GM18858 (cell line): ENCODE data around the gene GJC1.

ENCODE experiments used
- ATAC-seq: cut with Tn5 transposase; IDR thresholded peaks from one replicate; pipeline ENCODE4 v1.9.1; 2021; ENCODE audit not compliant: unreplicated experiment

GJC1 gene

DNA sequence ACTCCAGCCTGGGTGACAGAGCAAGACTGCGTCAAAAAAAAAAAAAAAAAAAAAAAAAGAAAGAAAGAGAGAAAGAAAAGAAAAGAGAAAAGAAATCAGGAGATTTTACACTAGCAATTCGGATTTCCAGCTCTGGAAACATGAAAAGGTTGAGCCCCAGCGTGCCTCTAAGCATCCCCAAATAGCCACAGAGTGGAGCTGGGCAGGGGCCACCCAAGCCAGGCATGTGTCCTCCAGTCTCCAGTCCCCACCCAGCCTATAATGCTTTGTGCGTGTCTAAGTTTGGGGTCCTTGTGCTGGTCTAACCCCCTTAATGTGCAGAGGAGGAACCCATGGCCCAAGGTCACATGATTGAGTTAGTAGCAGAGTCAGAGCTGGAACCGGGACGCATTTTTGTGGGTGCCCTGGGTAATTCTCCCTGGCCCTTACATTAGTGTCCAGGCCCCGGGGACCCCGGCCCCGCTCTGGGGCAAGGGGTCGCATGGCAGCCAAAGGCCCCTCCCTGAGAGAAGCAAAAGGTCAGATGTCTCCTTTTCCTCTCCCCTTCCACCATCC, 51.4 kb downstream of the GJC1 start:
- ATAC-seq: no peak

- ATAC-seq: no peak
Observed at GRCh38 chr17:44777394-44778348, 52.4 kb downstream of the GJC1 start.

GRCh38 chr17:44776628-44777393, 53.3 kb downstream of the GJC1 start:
- no peak for ATAC-seq

DNA sequence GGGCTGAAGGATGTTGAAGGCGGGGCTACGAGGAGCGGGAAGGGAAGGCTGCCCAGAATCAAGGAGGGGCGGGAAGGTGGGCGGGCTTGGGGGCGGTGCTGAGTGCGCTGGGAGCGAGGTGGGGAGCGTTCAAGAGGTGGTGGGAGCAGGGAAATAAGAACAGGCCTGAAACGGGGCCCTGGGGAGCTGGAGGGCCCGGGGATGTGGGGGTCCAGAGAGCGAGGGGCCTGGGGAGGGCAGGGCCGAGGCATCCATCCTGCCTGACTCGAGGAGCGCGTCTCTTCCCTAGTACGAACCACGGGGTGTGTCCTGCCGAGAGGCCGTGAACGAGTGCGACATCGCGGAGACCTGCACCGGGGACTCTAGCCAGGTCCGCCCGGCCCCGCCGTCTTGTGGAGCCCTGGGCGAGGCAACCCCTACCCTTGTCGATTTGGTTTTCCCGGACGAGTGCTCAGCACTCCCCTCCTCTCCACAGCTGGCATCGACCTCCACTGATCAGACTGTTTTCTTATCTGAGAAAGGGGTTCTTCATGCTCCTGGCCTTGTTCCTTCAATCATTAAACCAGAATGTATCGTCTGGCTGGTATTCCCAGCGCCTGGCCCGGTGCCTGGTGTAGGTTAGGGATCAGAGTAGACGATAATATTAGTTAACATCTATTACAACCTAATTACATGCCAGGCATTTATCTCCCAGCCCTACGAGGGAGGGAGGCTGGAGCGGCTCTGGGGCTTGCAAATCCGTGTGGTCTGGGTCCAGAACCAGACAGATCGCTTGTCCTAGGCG, 54.1 kb downstream of the GJC1 start:
- ATAC-seq: no peak

DNA sequence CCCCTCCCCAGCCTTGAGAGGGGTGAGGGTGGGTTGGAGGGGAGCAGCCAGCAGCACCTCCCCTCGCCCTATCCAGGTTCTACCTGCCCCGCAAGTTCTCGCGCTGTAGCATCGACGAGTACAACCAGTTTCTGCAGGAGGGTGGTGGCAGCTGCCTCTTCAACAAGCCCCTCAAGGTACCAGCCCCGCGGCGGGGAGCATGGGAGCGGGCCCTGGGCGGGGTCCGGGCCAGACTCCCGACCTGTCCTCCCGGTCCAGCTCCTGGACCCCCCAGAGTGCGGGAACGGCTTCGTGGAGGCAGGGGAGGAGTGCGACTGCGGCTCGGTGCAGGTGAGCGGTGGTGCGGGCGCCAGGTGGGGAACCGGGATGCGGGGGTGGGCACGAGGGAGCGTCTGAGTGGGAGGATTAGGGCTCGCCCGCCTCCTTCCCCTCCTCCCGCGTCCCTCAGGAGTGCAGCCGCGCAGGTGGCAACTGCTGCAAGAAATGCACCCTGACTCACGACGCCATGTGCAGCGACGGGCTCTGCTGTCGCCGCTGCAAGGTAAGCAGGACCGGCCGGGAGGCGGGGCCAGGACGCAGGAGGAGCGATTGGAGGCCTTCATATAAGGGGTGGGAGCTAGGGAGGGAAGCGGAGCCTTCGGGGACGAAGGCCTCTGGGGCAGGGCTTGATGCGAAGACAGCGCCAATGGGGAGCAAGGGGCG, 54.8 kb downstream of the GJC1 start:
- peak; percentile 83 for ATAC-seq

DNA sequence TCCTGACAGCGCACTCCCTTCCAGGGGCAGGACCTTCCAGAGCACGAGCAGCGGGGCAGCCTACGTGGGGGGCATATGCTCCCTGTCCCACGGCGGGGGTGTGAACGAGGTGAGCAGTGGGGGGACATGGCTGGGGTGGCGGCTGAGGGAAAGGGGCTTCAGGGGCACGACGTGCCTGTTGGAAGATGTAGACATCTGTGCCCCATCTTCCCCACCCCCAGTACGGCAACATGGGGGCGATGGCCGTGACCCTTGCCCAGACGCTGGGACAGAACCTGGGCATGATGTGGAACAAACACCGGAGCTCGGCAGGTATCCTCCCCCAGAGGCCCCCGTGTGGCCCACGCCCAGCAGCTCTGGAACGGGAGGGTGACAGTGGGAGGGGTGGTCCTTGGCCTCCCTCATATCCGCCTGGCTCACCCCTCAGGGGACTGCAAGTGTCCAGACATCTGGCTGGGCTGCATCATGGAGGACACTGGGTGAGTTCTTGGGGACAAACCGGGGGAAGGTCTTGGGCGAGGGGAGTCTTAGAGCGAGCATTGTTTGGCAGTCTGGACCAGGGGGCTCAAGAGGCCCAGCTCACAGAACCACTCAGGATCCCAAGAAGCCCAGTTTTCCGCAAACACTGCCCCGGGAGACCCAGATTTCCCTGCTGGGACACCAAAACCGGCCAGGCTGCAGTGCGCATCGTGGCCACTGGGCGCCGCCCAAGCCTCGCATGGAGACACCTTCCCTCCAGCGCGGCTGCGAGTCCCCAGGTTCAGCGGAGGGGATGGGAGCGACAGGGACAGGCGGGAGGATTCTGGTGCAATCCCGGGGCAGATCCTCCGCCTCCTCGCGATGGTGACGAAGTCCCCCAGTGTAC, 55.6 kb downstream of the GJC1 start:
- no peak for ATAC-seq

DNA sequence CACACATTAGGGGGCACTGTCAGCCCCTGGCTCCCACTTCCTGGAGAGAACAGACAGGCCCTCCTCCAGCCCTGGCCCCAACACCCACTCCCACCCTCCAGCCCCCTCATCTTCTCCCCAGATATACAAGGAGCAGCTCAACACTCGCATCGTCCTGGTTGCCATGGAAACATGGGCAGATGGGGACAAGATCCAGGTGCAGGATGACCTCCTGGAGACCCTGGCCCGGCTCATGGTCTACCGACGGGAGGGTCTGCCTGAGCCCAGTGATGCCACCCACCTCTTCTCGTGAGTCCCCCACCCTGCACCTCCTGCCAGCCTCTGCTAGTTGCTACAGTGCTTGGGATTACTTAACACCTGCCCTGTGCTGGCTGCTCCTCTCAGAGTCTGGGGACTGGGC, 56.9 kb downstream of the GJC1 start:
- no peak for ATAC-seq

DNA sequence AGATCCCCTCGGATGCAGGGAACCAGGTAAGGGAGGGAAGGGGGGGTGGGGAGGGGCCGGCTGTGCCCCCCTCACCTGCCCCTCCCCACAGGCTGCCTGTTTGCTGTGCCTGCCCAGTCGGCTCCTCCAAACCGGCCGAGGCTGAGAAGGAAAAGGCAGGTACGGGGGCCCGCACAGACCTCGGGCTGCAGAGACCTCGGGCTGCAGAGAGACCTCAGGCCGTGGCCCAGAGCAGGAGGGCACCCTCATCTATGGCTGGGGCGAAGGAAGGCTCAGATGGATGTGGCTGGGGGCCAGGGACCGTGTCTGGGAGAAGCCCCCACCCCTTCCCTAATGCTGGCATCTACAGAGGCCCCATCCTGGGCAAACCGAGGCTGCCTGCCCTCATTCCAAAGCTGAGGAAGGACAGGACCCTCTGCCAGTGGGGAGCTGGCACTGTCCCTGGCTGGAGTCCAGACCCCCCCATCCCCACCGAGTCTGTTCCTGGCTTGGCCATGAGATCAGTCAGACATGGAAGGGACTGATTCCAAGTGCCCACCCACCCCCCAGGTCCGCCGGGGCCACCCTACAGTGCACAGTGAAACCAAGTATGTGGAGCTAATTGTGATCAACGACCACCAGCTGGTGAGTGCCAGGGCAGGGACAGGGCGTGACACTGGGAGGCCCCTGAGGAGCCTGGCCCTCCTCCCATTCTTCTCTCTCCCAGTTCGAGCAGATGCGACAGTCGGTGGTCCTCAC, 57.6 kb downstream of the GJC1 start:
- ATAC-seq: no peak

GRCh38 chr17:44770166-44770925, 59.7 kb downstream of the GJC1 start:
- no peak for ATAC-seq

- no peak for ATAC-seq
Observed at GRCh38 chr17:44769647-44770084, 60.4 kb downstream of the GJC1 start.

GRCh38 chr17:44769230-44769629, 60.9 kb downstream of the GJC1 start:
- ATAC-seq: no peak

DNA sequence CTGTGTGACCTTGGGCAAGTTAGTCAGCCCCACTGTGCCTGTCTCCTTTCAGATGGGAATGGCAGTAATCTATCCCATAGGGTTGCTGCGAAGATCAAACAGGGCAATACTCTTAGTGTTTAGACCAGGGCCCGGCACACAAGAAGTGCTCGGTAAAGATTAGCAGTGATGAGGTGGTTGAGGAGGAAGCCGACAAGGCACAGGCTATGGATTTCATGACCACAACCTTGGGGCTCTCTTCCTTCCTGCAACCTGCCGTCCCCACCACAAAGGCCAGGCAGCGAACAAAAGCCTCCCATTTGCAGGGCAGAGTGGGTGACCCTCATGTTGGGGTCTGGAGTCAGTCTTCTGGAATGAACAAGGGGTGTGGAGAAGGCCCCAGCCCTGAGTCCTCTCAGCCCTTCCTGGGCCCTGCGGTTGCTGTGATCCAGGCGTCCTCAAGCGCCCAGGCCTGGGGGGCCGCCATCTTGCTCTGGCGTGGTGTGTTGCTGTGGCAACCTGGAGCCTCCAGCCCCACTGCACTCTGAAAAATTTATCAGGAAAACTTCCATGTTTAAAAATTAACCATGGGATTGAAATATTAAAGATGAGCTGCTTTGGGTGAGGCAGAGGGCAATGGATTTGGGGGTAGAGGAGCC, 61.5 kb downstream of the GJC1 start:
- no peak for ATAC-seq

DNA sequence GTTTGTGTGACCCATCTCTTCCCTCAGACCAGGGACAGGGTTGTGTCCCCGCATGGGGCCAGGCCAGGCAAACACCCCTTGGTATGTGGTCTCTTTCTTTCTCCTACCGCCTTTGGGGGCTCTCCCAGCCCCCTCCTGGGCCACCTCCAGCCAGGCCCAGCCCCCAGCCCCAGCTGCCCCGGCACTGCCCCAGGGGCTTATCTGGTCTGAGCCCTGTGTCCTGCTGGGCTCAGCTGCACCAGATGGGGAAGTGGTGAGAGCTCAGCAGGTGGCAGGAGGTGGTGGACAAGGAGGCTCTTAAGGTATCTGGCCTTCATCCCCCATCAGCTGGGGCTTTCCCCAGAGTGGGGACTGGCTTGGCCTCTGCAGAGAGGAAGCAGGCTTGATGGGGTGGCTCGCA, 62.6 kb downstream of the GJC1 start:
- ATAC-seq: no peak

GRCh38 chr17:44766409-44767038, 63.6 kb downstream of the GJC1 start:
- ATAC-seq: no peak

DNA sequence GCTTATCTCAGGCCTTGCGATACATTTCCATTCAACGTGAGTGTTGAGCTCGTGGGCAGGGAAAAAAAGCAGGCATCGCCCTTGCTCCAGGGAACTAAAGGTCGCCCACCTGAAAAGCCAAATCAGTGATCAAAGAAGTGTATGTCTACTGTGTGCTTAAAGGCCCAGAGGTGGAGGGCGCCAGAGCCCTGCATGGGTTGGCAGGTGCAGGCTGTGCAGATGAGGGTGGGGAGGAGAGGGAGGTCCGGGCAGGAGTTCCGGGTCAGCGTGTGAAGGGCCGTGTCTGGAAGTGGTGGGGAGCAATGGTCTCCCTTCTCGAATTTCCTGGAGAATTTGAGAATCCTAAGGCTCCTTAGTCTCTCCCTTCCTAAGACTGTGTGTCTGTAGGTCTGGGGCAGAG, 64.1 kb downstream of the GJC1 start:
- ATAC-seq: no peak

GRCh38 chr17:44763170-44763569, 66.9 kb downstream of the GJC1 start:
- no peak for ATAC-seq
